Liver (tissue), 3 donors: ENCODE data around the gene TGFBR1.

ENCODE experiments used
- ATF3 ChIP-seq: IDR thresholded peaks from 2 replicates; pipeline ENCODE4 v1.6.1; 2016; ENCODE audit warnings: antibody characterized with exemption
- CTCF ChIP-seq: fragments of 150-350 bp; IDR thresholded peaks from 2 replicates; pipeline ENCODE4 v1.5.1; 2017; ENCODE audit warnings: improper control_type of control experiment, low read depth, low read length; ENCODE audit not compliant: missing input control
- EGR1 ChIP-seq, 2 donors: IDR thresholded peaks; 2 replicates each; pipeline ENCODE4 v1.6.1; 2016 to 2018; ENCODE audit warnings: antibody characterized with exemption in 2 of 2, low read depth in 2 of 2
- GABPA ChIP-seq, 2 donors: IDR thresholded peaks in 1 of 2; conservative IDR thresholded peaks in 1 of 2; 2 replicates each; pipeline ENCODE4 v1.6.1; 2016; ENCODE audit warnings: antibody characterized with exemption in 2 of 2, mild to moderate bottlenecking in 1 of 2, moderate library complexity in 1 of 2
- HNF4A ChIP-seq, 2 donors: conservative IDR thresholded peaks; 2 replicates each; pipeline ENCODE4 v1.6.1; 2016; ENCODE audit warnings: antibody characterized with exemption in 2 of 2, mild to moderate bottlenecking in 2 of 2
- JUND ChIP-seq, 2 donors: IDR thresholded peaks; 2 replicates each; pipeline ENCODE4 v1.6.1; 2016; ENCODE audit warnings: antibody characterized with exemption in 2 of 2
- MAX ChIP-seq: IDR thresholded peaks from 2 replicates; pipeline ENCODE4 v1.6.1; 2016; ENCODE audit warnings: antibody characterized with exemption
- RAD21 ChIP-seq, 2 donors: IDR thresholded peaks; 2 replicates each; pipeline ENCODE4 v1.6.1; 2016; ENCODE audit warnings: antibody characterized with exemption in 2 of 2, mild to moderate bottlenecking in 2 of 2
- SP1 ChIP-seq: IDR thresholded peaks from 2 replicates; pipeline ENCODE4 v1.6.1; 2018; ENCODE audit warnings: antibody characterized with exemption, mild to moderate bottlenecking
- TAF1 ChIP-seq: conservative IDR thresholded peaks from 2 replicates; pipeline ENCODE4 v1.6.1; 2016; ENCODE audit warnings: antibody characterized with exemption, mild to moderate bottlenecking
- ZBTB33 ChIP-seq: IDR thresholded peaks from 2 replicates; pipeline ENCODE4 v1.6.1; 2016; ENCODE audit warnings: antibody characterized with exemption
- donor health status: healthy.
- donor health status: healthy.

GRCh38 chr9:99189186-99189585 is 84.3 kb downstream of the TGFBR1 start:
- TF ChIP-seq CTCF: no peak
- TF ChIP-seq JUND (IDR thresholded peaks at IDR 0.05): no peak
- TF ChIP-seq HNF4A (conservative IDR thresholded peaks at IDR 0.05): no peak
- TF ChIP-seq SP1: no peak
- TF ChIP-seq TAF1: no peak
- no peak for TF ChIP-seq RAD21 (IDR thresholded peaks at IDR 0.05)
- no peak for TF ChIP-seq ZBTB33
- no peak for TF ChIP-seq ATF3
- no peak for TF ChIP-seq GABPA (IDR thresholded peaks at IDR 0.05 in 1 of 2, conservative IDR thresholded peaks at IDR 0.05 in 1 of 2)
- TF ChIP-seq MAX: no peak
- no peak for TF ChIP-seq EGR1 (IDR thresholded peaks at IDR 0.05; ENCODE audit: low read depth in 2 of 2)
